ENCODE data around the gene FOXD3.
"Not testable (repeated sequence)": the region's sequence is repeated elsewhere in the genome, so short reads cannot be mapped to it uniquely, and the experiment has no call there.

FOXD3 gene

DNA sequence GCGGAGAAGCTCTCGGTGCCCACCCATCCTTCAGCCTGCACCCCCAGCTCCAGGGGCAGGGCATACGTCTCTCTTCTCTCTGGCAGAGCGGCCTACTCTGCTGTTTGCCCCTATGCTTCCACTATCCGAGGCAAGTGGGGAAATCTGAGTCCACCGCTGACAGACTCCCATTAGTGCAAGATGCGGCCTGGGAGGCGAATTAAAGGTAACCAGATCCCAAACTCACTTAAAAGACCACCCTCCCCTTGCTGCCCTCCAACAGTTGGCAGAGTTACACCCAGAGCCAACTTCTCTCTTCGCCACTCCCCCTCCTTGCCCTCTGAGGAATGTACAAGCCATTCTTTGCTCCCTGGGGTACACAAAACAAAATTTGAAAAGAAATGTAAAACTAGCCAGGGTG lies 6.4 kb downstream of the FOXD3 start:
- Histone ChIP-seq H3K4me1 (ENCODE audit: control insufficient read depth, insufficient read depth, low read length) (peaks cover 6% of the 10 kb centered on the region), H3K4me3 (ENCODE audit: low read length in 2 of 2) (no peak overlapping the region), H3K9me3 (ENCODE audit: control insufficient read depth in 2 of 2, low read length in 2 of 2) (peaks cover 0 to 2% of the 10 kb centered on the region in 2 donors), H3K27ac (ENCODE audit: low read length) (no peak overlapping the region), H3K36me3 (ENCODE audit: control insufficient read depth in 2 of 2, insufficient read depth in 2 of 2, low read length in 2 of 2) (no peaks in the 10 kb centered on the region), H3K27me3 (ENCODE audit: control insufficient read depth in 1 of 2, insufficient read depth in 2 of 2, low read length in 2 of 2) (peaks cover 63 to 83% of the 10 kb centered on the region in 2 donors), H3K9ac (ENCODE audit: low read length in 2 of 2) (no peak overlapping the region)

DNA sequence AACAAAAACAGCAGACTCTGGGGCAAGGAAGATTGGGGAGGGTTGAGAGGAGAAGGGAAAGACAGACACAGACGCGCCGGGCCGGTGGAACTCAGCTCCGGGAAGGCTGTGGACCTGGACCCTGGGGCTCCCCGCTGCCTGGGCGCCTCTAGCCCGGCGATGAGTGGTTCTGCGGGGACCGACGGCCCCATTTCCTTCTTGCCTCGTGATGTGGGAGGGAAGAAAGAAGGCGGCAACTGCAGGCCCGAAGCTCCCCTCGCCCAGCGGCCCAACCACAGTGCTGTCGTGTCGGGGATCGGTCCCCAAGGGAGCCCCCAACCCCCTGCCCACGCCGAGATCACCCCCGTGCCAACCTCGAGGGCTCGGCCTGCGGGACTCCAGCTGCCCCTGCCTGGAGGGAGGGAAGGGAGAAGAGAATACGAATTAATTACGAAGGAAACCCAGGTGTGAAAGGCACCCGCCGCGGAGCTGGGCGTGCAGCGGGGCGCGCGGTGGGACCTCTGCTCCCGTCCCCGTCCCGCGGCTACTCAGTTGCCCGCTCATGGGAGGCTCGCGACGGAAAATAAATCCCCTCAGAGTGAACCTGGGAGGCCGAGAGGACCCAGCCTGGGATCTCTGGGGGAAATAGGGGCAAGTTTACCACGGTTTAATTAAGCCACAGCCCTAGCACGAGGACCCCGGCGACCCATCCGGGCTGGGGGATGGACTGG lies 7.4 kb downstream of the FOXD3 start:
- Histone ChIP-seq H3K27me3 (ENCODE audit: control insufficient read depth in 1 of 2, insufficient read depth in 2 of 2, low read length in 2 of 2) (peaks cover 60 to 73% of the 10 kb centered on the region in 2 donors), H3K9me3 (ENCODE audit: control insufficient read depth in 2 of 2, low read length in 2 of 2) (peaks cover 0 to 2% of the 10 kb centered on the region in 2 donors), H3K4me3 (ENCODE audit: low read length in 2 of 2) (no peak overlapping the region), H3K27ac (ENCODE audit: low read length) (no peak overlapping the region), H3K9ac (ENCODE audit: low read length in 2 of 2) (no peak overlapping the region), H3K4me1 (ENCODE audit: control insufficient read depth, insufficient read depth, low read length) (peaks cover 6% of the 10 kb centered on the region), H3K36me3 (ENCODE audit: control insufficient read depth in 2 of 2, insufficient read depth in 2 of 2, low read length in 2 of 2) (no peaks in the 10 kb centered on the region)

DNA sequence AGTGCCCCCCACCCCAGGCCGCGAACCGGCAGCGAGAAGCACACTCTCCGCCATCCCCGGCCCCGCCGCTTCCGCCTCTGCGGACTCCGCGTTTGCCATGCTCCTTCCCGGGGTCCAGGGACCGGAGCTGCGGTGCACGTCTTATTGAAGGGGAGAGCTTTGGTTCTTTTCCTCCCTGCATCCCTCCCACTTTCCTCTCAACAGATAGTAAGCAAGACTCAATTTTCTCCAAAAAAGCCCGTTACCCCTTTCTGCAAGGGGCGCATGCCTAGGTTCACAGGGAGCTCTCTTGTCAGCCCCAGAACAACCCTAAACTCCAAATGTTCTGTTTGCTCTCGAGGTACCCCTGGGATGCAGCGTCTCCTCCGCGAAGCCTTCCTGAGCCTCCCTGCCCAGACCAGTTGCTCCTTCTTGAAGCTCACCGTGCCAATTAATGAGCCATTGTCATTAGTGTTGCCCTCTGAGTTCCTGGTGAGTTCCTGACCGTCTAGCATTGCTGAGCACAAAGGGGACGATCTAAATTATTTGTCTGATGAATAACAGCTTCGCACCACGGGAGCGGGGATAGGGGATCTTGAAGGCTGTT lies 8.1 kb downstream of the FOXD3 start:
- Histone ChIP-seq H3K4me3 (ENCODE audit: low read length in 2 of 2) (no peak overlapping the region), H3K9ac (ENCODE audit: low read length in 2 of 2) (no peak overlapping the region), H3K4me1 (ENCODE audit: control insufficient read depth, insufficient read depth, low read length) (peaks cover 6% of the 10 kb centered on the region), H3K36me3 (ENCODE audit: control insufficient read depth in 2 of 2, insufficient read depth in 2 of 2, low read length in 2 of 2) (no peaks in the 10 kb centered on the region), H3K27me3 (ENCODE audit: control insufficient read depth in 1 of 2, insufficient read depth in 2 of 2, low read length in 2 of 2) (peaks cover 60 to 68% of the 10 kb centered on the region in 2 donors), H3K27ac (ENCODE audit: low read length) (no peak overlapping the region), H3K9me3 (ENCODE audit: control insufficient read depth in 2 of 2, low read length in 2 of 2) (peaks cover 0 to 2% of the 10 kb centered on the region in 2 donors)

DNA sequence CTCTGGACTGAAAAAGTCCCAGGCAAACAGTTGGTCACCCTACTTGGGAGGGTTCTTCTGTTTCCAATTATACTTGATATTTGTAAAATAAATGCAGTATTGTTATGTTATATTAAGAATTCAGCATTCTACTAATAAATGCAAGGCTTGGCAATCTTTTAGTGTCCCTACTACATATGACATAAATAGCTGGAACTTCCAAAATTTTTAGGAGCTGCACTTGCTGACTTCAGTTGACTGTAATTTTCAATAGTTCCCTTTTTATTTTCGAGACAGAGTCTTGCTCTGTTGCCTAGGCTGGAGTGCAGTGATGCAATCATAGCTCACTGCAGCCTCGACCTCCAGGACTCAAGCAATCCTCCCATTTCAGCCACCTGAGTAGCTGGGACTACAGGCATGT lies 20.0 kb downstream of the FOXD3 start:
- no peak overlapping the region for H3K9ac ChIP-seq (ENCODE audit: low read length in 2 of 2)
- no peak overlapping the region for H3K27ac ChIP-seq (ENCODE audit: low read length)
- no peaks in the 10 kb centered on the region for H3K9me3 ChIP-seq (ENCODE audit: control insufficient read depth in 2 of 2, low read length in 2 of 2)
- no peaks in the 10 kb centered on the region for H3K4me1 ChIP-seq (ENCODE audit: control insufficient read depth, insufficient read depth, low read length)
- H3K4me3 ChIP-seq (ENCODE audit: low read length in 2 of 2) = no peak overlapping the region
- no peaks in the 10 kb centered on the region for H3K27me3 ChIP-seq (ENCODE audit: control insufficient read depth in 1 of 2, insufficient read depth in 2 of 2, low read length in 2 of 2)
- H3K36me3 ChIP-seq (ENCODE audit: control insufficient read depth in 2 of 2, insufficient read depth in 2 of 2, low read length in 2 of 2) = no peaks in the 10 kb centered on the region

DNA sequence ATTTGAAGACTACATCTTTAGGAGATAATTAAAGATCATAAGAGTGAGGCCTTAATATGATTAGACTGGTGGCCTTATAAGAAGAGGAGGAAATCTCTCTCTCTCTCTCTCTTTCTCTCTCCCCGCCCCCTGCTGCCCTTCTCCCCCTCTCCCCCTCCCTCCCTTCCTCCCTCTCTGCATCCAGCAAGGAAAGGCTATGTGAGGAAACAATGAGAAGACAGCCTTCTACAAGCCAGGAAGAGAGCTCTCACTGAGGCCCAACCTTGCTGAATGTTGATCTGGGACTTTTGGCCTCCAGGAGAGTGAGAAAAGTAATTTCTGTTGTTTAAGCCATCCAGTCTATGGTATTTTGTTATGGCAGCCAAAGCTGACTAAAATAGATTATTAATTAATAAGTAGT lies 21.6 kb downstream of the FOXD3 start:
- no peaks in the 10 kb centered on the region for H3K9me3 ChIP-seq (ENCODE audit: control insufficient read depth in 2 of 2, low read length in 2 of 2)
- no peak overlapping the region for H3K4me3 ChIP-seq (ENCODE audit: low read length in 2 of 2)
- H3K9ac ChIP-seq (ENCODE audit: low read length in 2 of 2) = no peak overlapping the region
- H3K27me3 ChIP-seq (ENCODE audit: control insufficient read depth in 1 of 2, insufficient read depth in 2 of 2, low read length in 2 of 2) = no peaks in the 10 kb centered on the region
- H3K36me3 ChIP-seq (ENCODE audit: control insufficient read depth in 2 of 2, insufficient read depth in 2 of 2, low read length in 2 of 2) = no peaks in the 10 kb centered on the region
- no peak overlapping the region for H3K27ac ChIP-seq (ENCODE audit: low read length)
- H3K4me1 ChIP-seq (ENCODE audit: control insufficient read depth, insufficient read depth, low read length) = no peaks in the 10 kb centered on the region

DNA sequence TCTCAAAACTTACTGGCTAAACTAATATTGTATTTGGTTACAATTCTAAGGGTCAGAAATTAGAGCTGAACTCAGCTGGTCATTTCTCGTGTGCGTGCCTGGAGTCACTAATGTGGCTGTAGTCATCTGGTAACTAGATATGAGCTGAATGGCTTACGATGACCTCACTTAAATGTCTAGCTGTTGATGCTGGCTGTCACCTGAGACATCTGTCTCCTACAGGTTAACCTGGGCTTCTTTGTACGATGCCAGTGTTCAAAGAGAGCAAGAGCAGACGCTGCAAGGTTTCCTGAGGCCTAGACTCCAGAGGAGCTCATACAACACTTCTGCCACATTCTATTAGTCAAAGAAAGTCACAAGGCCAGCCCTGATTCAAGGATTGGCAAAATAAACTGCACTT lies 28.0 kb downstream of the FOXD3 start:
- Histone ChIP-seq H3K36me3 (ENCODE audit: control insufficient read depth in 2 of 2, insufficient read depth in 2 of 2, low read length in 2 of 2) (no peaks in the 10 kb centered on the region), H3K9me3 (ENCODE audit: control insufficient read depth in 2 of 2, low read length in 2 of 2) (no peaks in the 10 kb centered on the region), H3K27ac (ENCODE audit: low read length) (no peak overlapping the region), H3K4me1 (ENCODE audit: control insufficient read depth, insufficient read depth, low read length) (no peaks in the 10 kb centered on the region), H3K4me3 (ENCODE audit: low read length in 2 of 2) (no peak overlapping the region), H3K9ac (ENCODE audit: low read length in 2 of 2) (no peak overlapping the region), H3K27me3 (ENCODE audit: control insufficient read depth in 1 of 2, insufficient read depth in 2 of 2, low read length in 2 of 2) (peaks cover 2 to 5% of the 10 kb centered on the region in 2 donors)

DNA sequence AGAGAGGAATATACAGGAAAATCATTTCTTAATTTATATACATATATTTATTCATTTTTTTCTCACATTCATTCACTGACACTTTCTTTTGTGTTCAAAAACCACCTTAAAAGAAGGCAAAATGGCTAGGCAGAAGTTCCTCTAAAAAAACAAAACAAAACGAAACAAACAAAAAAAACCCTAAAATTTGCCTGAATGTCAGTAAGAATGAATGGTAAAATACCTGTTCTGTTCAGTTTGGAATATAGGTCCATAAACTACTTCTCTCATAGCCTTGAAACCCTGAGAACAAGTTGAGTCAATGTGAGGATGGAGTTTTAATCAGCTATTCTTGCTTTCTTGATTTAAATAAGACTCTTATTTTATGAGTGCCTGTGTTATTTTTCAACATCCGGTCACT lies 30.4 kb downstream of the FOXD3 start:
- Histone ChIP-seq H3K36me3 (ENCODE audit: control insufficient read depth in 2 of 2, insufficient read depth in 2 of 2, low read length in 2 of 2) (no peaks in the 10 kb centered on the region), H3K4me3 (ENCODE audit: low read length in 2 of 2) (no peak overlapping the region), H3K4me1 (ENCODE audit: control insufficient read depth, insufficient read depth, low read length) (no peaks in the 10 kb centered on the region), H3K27ac (ENCODE audit: low read length) (no peak overlapping the region), H3K9ac (ENCODE audit: low read length in 2 of 2) (no peak overlapping the region), H3K27me3 (ENCODE audit: control insufficient read depth in 1 of 2, insufficient read depth in 2 of 2, low read length in 2 of 2) (peaks cover 2 to 5% of the 10 kb centered on the region in 2 donors), H3K9me3 (ENCODE audit: control insufficient read depth in 2 of 2, low read length in 2 of 2) (no peaks in the 10 kb centered on the region)

DNA sequence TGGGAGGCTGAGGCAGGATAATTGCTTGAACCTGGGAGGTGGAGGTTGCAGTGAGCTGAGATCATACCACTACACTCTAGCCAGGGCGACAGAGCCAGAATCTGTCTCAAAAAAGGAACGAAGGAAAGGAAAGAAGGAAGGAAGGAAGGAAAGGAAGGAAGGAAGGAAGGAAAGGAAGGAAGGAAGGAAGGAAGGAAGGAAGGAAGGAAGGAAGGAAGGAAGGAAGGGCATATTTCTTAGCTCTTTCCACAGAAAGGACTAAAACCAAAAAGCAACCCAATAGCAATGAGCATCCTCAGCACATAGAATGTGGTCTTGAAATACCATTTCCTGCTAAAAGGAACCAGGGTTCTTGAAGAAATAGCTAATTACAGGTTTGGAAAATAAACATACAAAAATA lies 33.9 kb downstream of the FOXD3 start:
- not testable (repeated sequence) for H3K27ac ChIP-seq (ENCODE audit: low read length); H3K36me3 ChIP-seq (ENCODE audit: control insufficient read depth in 2 of 2, insufficient read depth in 2 of 2, low read length in 2 of 2); H3K9me3 ChIP-seq (ENCODE audit: control insufficient read depth in 2 of 2, low read length in 2 of 2); H3K9ac ChIP-seq (ENCODE audit: low read length in 2 of 2); H3K4me3 ChIP-seq (ENCODE audit: low read length in 2 of 2); H3K4me1 ChIP-seq (ENCODE audit: control insufficient read depth, insufficient read depth, low read length); H3K27me3 ChIP-seq (ENCODE audit: control insufficient read depth in 1 of 2, insufficient read depth in 2 of 2, low read length in 2 of 2)

DNA sequence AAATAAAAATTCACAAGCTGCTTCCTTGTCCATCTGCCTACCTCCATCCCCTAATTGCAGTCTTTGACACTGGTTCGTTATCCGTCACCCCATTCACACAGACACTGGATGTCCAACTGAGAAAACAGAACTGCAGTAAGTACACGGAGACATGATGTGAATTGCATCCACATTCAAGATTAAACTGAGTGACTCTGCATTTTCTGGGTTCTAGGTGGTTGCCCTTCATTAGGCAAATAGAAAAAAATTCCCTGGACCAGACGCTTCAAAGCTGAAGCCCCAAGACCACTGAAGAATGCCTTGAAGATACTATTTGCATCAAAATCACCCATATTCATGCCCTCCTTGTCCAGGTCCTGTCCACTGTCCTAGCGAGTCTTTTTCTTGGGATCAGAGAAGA lies 37.2 kb downstream of the FOXD3 start:
- no peaks in the 10 kb centered on the region for H3K36me3 ChIP-seq (ENCODE audit: control insufficient read depth in 2 of 2, insufficient read depth in 2 of 2, low read length in 2 of 2)
- no peak overlapping the region for H3K9ac ChIP-seq (ENCODE audit: low read length in 2 of 2)
- no peaks in the 10 kb centered on the region for H3K9me3 ChIP-seq (ENCODE audit: control insufficient read depth in 2 of 2, low read length in 2 of 2)
- no peak overlapping the region for H3K27ac ChIP-seq (ENCODE audit: low read length)
- H3K4me1 ChIP-seq (ENCODE audit: control insufficient read depth, insufficient read depth, low read length) = no peaks in the 10 kb centered on the region
- H3K27me3 ChIP-seq (ENCODE audit: control insufficient read depth in 1 of 2, insufficient read depth in 2 of 2, low read length in 2 of 2) = no peaks in the 10 kb centered on the region
- H3K4me3 ChIP-seq (ENCODE audit: low read length in 2 of 2) = no peak overlapping the region

DNA sequence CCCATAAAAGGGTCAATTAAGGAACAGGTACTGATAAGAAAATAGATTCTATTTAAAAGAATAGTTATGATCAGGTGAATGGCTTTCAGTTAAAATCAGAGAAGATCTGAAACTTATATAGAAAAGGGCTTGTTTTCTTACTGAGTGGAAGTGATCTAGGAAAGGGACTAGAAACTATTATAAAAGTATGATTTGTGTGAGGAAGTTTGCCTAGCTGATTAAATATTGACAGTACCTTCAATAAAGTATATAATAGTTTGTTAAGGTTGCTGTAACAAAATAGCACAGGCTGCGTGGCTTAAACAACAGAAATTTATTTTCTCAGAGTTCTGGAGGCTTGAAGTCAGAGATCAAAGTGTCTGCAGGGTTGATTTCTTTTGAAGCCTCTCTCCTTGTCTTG lies 39.7 kb downstream of the FOXD3 start:
- Histone ChIP-seq H3K27ac (ENCODE audit: low read length) (no peak overlapping the region), H3K9me3 (ENCODE audit: control insufficient read depth in 2 of 2, low read length in 2 of 2) (no peaks in the 10 kb centered on the region), H3K9ac (ENCODE audit: low read length in 2 of 2) (no peak overlapping the region), H3K36me3 (ENCODE audit: control insufficient read depth in 2 of 2, insufficient read depth in 2 of 2, low read length in 2 of 2) (no peaks in the 10 kb centered on the region), H3K4me1 (ENCODE audit: control insufficient read depth, insufficient read depth, low read length) (no peaks in the 10 kb centered on the region), H3K4me3 (ENCODE audit: low read length in 2 of 2) (no peak overlapping the region), H3K27me3 (ENCODE audit: control insufficient read depth in 1 of 2, insufficient read depth in 2 of 2, low read length in 2 of 2) (no peaks in the 10 kb centered on the region)

DNA sequence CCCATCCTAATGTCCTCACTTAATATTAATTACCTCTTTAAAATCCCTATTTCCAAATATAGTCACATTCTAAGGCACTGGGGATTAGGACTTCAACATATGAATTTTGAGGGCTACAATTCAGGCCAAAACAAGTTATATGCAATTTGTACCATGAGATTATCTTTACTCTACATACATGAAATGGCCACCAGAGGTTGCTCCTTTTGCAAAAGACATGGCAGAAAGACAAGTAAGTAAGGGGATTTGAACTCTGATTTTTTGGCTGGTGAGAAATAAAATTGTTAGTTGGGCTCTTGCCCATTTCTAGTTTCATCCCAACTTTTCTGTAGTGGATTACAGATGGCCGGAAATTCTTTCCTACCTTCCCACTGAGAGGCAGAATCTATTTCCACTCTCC lies 40.2 kb downstream of the FOXD3 start:
- H3K9me3 ChIP-seq (ENCODE audit: control insufficient read depth in 2 of 2, low read length in 2 of 2) = no peaks in the 10 kb centered on the region
- no peaks in the 10 kb centered on the region for H3K4me1 ChIP-seq (ENCODE audit: control insufficient read depth, insufficient read depth, low read length)
- H3K27ac ChIP-seq (ENCODE audit: low read length) = no peak overlapping the region
- no peaks in the 10 kb centered on the region for H3K36me3 ChIP-seq (ENCODE audit: control insufficient read depth in 2 of 2, insufficient read depth in 2 of 2, low read length in 2 of 2)
- no peak overlapping the region for H3K9ac ChIP-seq (ENCODE audit: low read length in 2 of 2)
- no peak overlapping the region for H3K4me3 ChIP-seq (ENCODE audit: low read length in 2 of 2)
- H3K27me3 ChIP-seq (ENCODE audit: control insufficient read depth in 1 of 2, insufficient read depth in 2 of 2, low read length in 2 of 2) = no peaks in the 10 kb centered on the region
